Peyer's patch (tissue), 4 donors: ENCODE data around the gene OASL. TPM values are rescaled to one million over a fixed set of nuclear protein-coding genes. Genes with fewer than 3 reads are reported as not detected.
A peak's percentile ranks its signal among the peaks of the same experiment; 100 is the strongest.

Source experiments
- DNase-seq, 3 donors: peaks; one replicate each; pipeline ENCODE4 v3.0.0-alpha.2; 2017 to 2019
- H3K27ac ChIP-seq, 4 donors: fragments of 200-600 bp; sonication (generic); one replicate each; pipeline ENCODE4 v1.5.1; 2016 to 2019
- H3K27me3 ChIP-seq, 2 donors: fragments of 200-600 bp; sonication (generic); one replicate each; pipeline ENCODE4 v1.5.1; 2019
- H3K36me3 ChIP-seq, 3 donors: fragments of 200-600 bp; sonication (generic); one replicate each; pipeline ENCODE4 v1.5.1; 2016 to 2019
- H3K4me1 ChIP-seq, 4 donors: fragments of 200-600 bp; sonication (generic); one replicate each; pipeline ENCODE4 v1.5.1; 2016 to 2019
- H3K4me3 ChIP-seq, 4 donors: fragments of 200-600 bp; sonication (generic); 1 replicate in 3 of 4; 2 replicates in 1 of 4; pipeline ENCODE4 v1.5.1; 2016 to 2019; ENCODE audit warnings: mild to moderate bottlenecking in 1 of 4
- H3K9me3 ChIP-seq, 4 donors: fragments of 200-600 bp; sonication (generic); one replicate each; pipeline ENCODE4 v1.5.1; 2016 to 2019; ENCODE audit warnings: mild to moderate bottlenecking in 1 of 4
- CTCF ChIP-seq, 6 experiments: fragments of 450-650 bp in 4 of 6; fragments of 200-600 bp in 2 of 6; sonication (generic) in 1 of 6; IDR thresholded peaks; one replicate each; pipeline ENCODE4 v1.5.1; 2017 to 2019; ENCODE audit warnings: antibody characterized with exemption in 6 of 6, mild to moderate bottlenecking in 3 of 6, moderate library complexity in 1 of 6
- POLR2A ChIP-seq, 2 donors: fragments of 450-650 bp; IDR thresholded peaks; one replicate each; pipeline ENCODE4 v1.5.1; 2017; ENCODE audit warnings: antibody characterized with exemption in 2 of 2, mild to moderate bottlenecking in 2 of 2, moderate library complexity in 2 of 2
- total RNA-seq, 4 donors: library from RNA; depleted of rRNA; stranded (reverse); fragments of >200 nt; gene quantifications; one replicate each; pipeline ENCODE4 v1.1.0, GENCODE V29; 2016

Gene OASL
- total RNA-seq, 4 donors from 2014 or later = 0.66 to 1.2 (median 0.94) TPM; not detected in 1

- Histone ChIP-seq H3K36me3 (peaks cover 0 to 60% (median 0%) of the 10 kb centered on the region in 3 donors), H3K27ac (no peak overlapping the region), H3K9me3 (no peaks in the 10 kb centered on the region), H3K4me3 (no peak overlapping the region), H3K4me1 (no peaks in the 10 kb centered on the region), H3K27me3 (no peaks in the 10 kb centered on the region)
- no peak for DNase-seq
- TF ChIP-seq CTCF (IDR thresholded peaks at IDR 0.05) (no peak), POLR2A (IDR thresholded peaks at IDR 0.05) (no peak)
These were observed 34.7 kb downstream of the OASL start for GRCh38 chr12:121004253-121004815.

GRCh38 chr12:121003650-121004049 is 35.4 kb downstream of the OASL start:
- Histone ChIP-seq H3K36me3 (peaks cover 0 to 55% (median 0%) of the 10 kb centered on the region in 3 donors), H3K4me3 (no peak overlapping the region), H3K27ac (no peak overlapping the region), H3K9me3 (no peaks in the 10 kb centered on the region), H3K4me1 (no peaks in the 10 kb centered on the region), H3K27me3 (no peaks in the 10 kb centered on the region)
- TF ChIP-seq CTCF (IDR thresholded peaks at IDR 0.05) = peak in 4 of 6 experiments; percentile 17 to 53 (median 52)
- no peak for TF ChIP-seq POLR2A (IDR thresholded peaks at IDR 0.05)
- peak in 1 of 3 donors; percentile 71 for DNase-seq

GRCh38 chr12:121001841-121002483 is 37.1 kb downstream of the OASL start:
- DNase-seq = no peak
- H3K27ac ChIP-seq = no peak overlapping the region
- peaks cover 0 to 47% (median 0%) of the 10 kb centered on the region in 3 donors for H3K36me3 ChIP-seq
- no peak for TF ChIP-seq CTCF (IDR thresholded peaks at IDR 0.05)
- no peak for TF ChIP-seq POLR2A (IDR thresholded peaks at IDR 0.05)
- no peaks in the 10 kb centered on the region for H3K9me3 ChIP-seq
- no peaks in the 10 kb centered on the region for H3K4me1 ChIP-seq
- H3K27me3 ChIP-seq = no peaks in the 10 kb centered on the region
- no peak overlapping the region for H3K4me3 ChIP-seq

GRCh38 chr12:121001060-121001459 is 38.0 kb downstream of the OASL start:
- no peak overlapping the region for H3K27ac ChIP-seq
- no peak for DNase-seq
- H3K27me3 ChIP-seq = no peaks in the 10 kb centered on the region
- H3K4me3 ChIP-seq = no peak overlapping the region
- H3K9me3 ChIP-seq = no peaks in the 10 kb centered on the region
- no peaks in the 10 kb centered on the region for H3K4me1 ChIP-seq
- no peak for TF ChIP-seq CTCF (IDR thresholded peaks at IDR 0.05)
- TF ChIP-seq POLR2A (IDR thresholded peaks at IDR 0.05) = no peak
- H3K36me3 ChIP-seq = peaks cover 0 to 52% (median 0%) of the 10 kb centered on the region in 3 donors

GRCh38 chr12:121000530-121000929 is 38.5 kb downstream of the OASL start:
- no peak for TF ChIP-seq POLR2A (IDR thresholded peaks at IDR 0.05)
- no peak for TF ChIP-seq CTCF (IDR thresholded peaks at IDR 0.05)
- no peak for DNase-seq
- Histone ChIP-seq H3K4me1 (no peaks in the 10 kb centered on the region), H3K27me3 (no peaks in the 10 kb centered on the region), H3K36me3 (peaks cover 0 to 58% (median 0%) of the 10 kb centered on the region in 3 donors), H3K27ac (no peak overlapping the region), H3K4me3 (no peak overlapping the region), H3K9me3 (no peaks in the 10 kb centered on the region)
